NCI-H524 treated with DMSO at 0.1 percent for 48 hours (cell line): ENCODE results near the gene HOMER2.
"Not testable (repeated sequence)": the region's sequence is repeated elsewhere in the genome, so short reads cannot be mapped to it uniquely, and the experiment has no call there.

Source experiments
- DNase-seq: peaks from one replicate; lab custom pipeline; 2025; lab: John Stamatoyannopoulos, UW

Gene HOMER2

GRCh38 chr15:82964890-82965289 is 12.4 kb upstream of the HOMER2 start:
- DNase-seq = no peak

GRCh38 chr15:82963471-82964341 is 11.2 kb upstream of the HOMER2 start:
- DNase-seq = no peak

- no peak for DNase-seq
Observed at GRCh38 chr15:82960766-82961165, 8.2 kb upstream of the HOMER2 start.

- no peak for DNase-seq
Observed at GRCh38 chr15:82959423-82959822, 6.9 kb upstream of the HOMER2 start.

- DNase-seq = no peak
Observed at GRCh38 chr15:82958638-82959037, 6.1 kb upstream of the HOMER2 start.

GRCh38 chr15:82951472-82952157 is 905 bp downstream of the HOMER2 start:
- no peak for DNase-seq

- no peak for DNase-seq
Observed at GRCh38 chr15:82950746-82951370, 1.7 kb downstream of the HOMER2 start.

- no peak for DNase-seq
Observed at GRCh38 chr15:82950295-82950694, 2.2 kb downstream of the HOMER2 start.

- no peak for DNase-seq
Observed at GRCh38 chr15:82946155-82946701, 6.3 kb downstream of the HOMER2 start.

GRCh38 chr15:82945326-82945725 is 7.2 kb downstream of the HOMER2 start:
- DNase-seq = no peak

GRCh38 chr15:82944821-82945220 is 7.7 kb downstream of the HOMER2 start:
- no peak for DNase-seq

- no peak for DNase-seq
Observed at GRCh38 chr15:82944056-82944455, 8.5 kb downstream of the HOMER2 start.

GRCh38 chr15:82943176-82943575 is 9.3 kb downstream of the HOMER2 start:
- DNase-seq = no peak

- no peak for DNase-seq
Observed at GRCh38 chr15:82942691-82943090, 9.8 kb downstream of the HOMER2 start.

GRCh38 chr15:82939678-82940077 is 12.8 kb downstream of the HOMER2 start:
- DNase-seq = not testable (repeated sequence)

- no peak for DNase-seq
Observed at GRCh38 chr15:82937712-82938058, 14.8 kb downstream of the HOMER2 start.

GRCh38 chr15:82936966-82937711 is 15.4 kb downstream of the HOMER2 start:
- no peak for DNase-seq

GRCh38 chr15:82935382-82935781 is 17.1 kb downstream of the HOMER2 start:
- DNase-seq = no peak

GRCh38 chr15:82934100-82934880 is 18.2 kb downstream of the HOMER2 start:
- no peak for DNase-seq

GRCh38 chr15:82933576-82933975 is 18.9 kb downstream of the HOMER2 start:
- DNase-seq = no peak

GRCh38 chr15:82931221-82931620 is 21.3 kb downstream of the HOMER2 start:
- DNase-seq = no peak
